Activated CD8-positive, alpha-beta memory T cell treated with anti-CD3 and anti-CD28 coated beads, Interleukin-2, amount 10 ng/mL, durations not matched to agents 7 days and 5 days (primary cell): ENCODE results near the gene KLHL3. TPM values are rescaled to one million over a fixed set of nuclear protein-coding genes. Genes with fewer than 3 reads are reported as not detected.

Source experiments
- ATAC-seq: fragments of 150-1000 bp; cut with Tn5 transposase; one replicate; pipeline ENCODE4 v1.10.0; 2021; ENCODE audit warnings: moderate library complexity
- CTCF ChIA-PET: fragments of 350-600 bp; sonication (Branson Sonifier 250); formaldehyde crosslinking; loops from one replicate; lab custom pipeline; 2021; ENCODE audit warnings: antibody characterized with exemption; lab: Charles Lee
- DNase-seq: peaks from one replicate; pipeline ENCODE4 v3.0.0-alpha.2; 2020
- H3K27ac Mint-ChIP-seq: one replicate; pipeline ENCODE4 v1.8.0; 2021; ENCODE audit warnings: mild to moderate bottlenecking, mixed read lengths
- H3K27me3 Mint-ChIP-seq: one replicate; pipeline ENCODE4 v1.8.0; 2021; ENCODE audit warnings: mixed read lengths
- H3K36me3 Mint-ChIP-seq: one replicate; pipeline ENCODE4 v1.8.0; 2021; ENCODE audit warnings: mild to moderate bottlenecking, mixed read lengths
- H3K4me1 Mint-ChIP-seq: one replicate; pipeline ENCODE4 v1.8.0; 2021; ENCODE audit warnings: mixed read lengths
- H3K4me3 Mint-ChIP-seq: one replicate; pipeline ENCODE4 v1.8.0; 2021; ENCODE audit warnings: mild to moderate bottlenecking, moderate library complexity, mixed read lengths
- H3K9me3 Mint-ChIP-seq: one replicate; pipeline ENCODE4 v1.8.0; 2022; ENCODE audit warnings: low read depth, mixed read lengths
- total RNA-seq, 2 experiments: library from RNA; stranded (reverse); gene quantifications; one replicate each; pipeline ENCODE4 v1.2.3, GENCODE V29; 2021

KLHL3 gene
- total RNA-seq, 2 experiments from 2014 or later, result 3.0 to 5.7 TPM

DNA sequence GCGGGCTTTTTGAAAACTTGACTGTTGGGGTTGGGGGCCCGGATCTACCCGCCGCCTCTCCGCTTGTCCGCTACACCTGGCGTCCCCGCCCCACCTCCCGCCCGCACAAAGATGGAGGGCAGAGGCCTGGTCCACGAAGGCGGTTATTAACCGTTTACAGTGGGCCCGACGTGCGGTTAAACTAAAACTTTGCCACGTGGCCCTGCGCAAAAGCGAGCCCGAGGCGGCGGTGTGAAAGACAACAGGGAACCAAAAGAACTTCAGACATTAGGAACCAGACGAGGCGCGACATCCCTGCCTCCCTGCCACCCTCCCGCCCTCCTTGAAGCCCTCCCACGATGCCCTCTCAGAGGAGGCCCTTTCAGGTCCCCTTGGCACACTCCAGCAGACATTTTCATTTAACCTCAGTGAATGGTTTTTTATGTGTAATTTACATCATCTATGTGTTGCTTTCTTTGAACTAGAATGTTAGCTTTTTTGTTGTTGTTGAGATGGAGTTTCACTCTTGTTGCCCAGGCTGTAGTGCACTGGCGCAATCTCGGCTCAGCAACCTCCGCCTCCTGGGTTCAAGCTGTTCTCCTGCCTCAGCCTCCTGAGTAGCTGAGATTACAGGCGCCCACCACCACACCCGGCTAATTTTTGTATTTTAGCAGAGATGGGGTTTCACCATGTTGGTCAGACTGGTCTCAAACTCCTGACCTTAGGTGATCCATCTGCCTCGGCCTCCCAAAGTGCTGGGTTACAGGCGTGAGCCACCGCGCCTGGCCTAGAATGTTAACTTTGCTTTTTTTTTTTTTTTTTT is 19.3 kb upstream of the KLHL3 start:
- ATAC-seq (no peak), DNase-seq (no peak)
- H3K4me1 Mint-ChIP-seq, result peaks cover 29% of the 10 kb centered on the region
- peaks cover 30% of the 10 kb centered on the region for H3K36me3 Mint-ChIP-seq
- CTCF ChIA-PET, result interaction anchor here (0.7 to 3.0 kb wide), 8 partner anchors 9 to 280 kb away, joined by 3 to 11 read pairs (median 8); no protein-coding TSS in a partner anchor
- H3K9me3 Mint-ChIP-seq, result no peaks in the 10 kb centered on the region
- peak overlapping the region; percentile 100 for H3K27ac Mint-ChIP-seq
- peak overlapping the region; percentile 96 for H3K4me3 Mint-ChIP-seq
- no peaks in the 10 kb centered on the region for H3K27me3 Mint-ChIP-seq

DNA sequence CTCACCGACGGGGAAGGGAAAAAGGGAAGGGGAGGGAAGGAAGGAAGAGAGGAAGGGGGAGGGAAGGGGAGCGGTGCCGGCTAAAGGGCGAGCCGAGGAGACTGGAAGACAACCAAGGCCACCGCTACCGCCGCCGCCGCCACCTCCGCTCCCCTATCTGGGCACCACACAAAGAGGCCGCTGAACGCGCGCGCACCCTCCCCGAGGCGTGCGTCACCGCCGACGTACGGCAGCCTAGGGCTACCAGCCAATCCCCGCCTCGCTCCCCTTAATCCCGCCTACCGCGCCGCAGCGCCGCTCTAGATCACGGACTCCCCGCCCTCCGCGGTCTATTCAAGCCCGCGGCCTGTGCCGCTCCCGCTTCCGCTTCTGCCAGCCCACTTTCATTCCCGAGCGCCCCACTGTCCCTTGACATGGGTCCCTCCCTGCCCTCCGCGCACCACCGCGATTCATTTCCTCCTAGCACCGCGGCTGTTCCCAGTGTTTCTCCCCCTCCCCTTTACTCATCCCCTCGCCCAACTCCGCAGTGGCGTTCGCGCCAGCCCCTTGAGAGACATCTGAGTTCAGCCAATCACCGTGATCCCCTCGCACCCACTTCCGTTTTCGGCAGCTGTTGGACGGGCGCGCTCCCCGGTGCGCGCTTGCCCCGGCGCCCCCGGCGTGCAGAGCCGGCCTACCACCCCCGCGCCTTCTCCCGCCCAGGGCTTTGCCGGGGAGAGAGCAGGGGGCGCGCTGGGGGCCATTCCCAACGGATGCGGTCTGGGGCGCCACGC is 18.5 kb upstream of the KLHL3 start, which contains the start of gene HNRNPA0:
Gene HNRNPA0 (minus strand): TSS at position 176 of the 773 bp plus-strand sequence. CDS start 297 bp downstream, outside the sequence.
- Mint-ChIP-seq H3K27me3 (no peaks in the 10 kb centered on the region), H3K9me3 (no peaks in the 10 kb centered on the region), H3K4me3 (peak within 1 kb of the TSS; percentile 96), H3K4me1 (peaks cover 30% of the 10 kb centered on the region), H3K36me3 (peaks cover 31% of the 10 kb centered on the region), H3K27ac (peak within 1 kb of the TSS; percentile 100)
- DNase-seq (peak; percentile 97), ATAC-seq (peak; percentile 88)
- CTCF ChIA-PET, result interaction anchor here (0.7 to 3.0 kb wide), 10 partner anchors 12 to 281 kb away, joined by 3 to 13 read pairs (median 6); partner anchors contain the start of gene KLHL3

DNA sequence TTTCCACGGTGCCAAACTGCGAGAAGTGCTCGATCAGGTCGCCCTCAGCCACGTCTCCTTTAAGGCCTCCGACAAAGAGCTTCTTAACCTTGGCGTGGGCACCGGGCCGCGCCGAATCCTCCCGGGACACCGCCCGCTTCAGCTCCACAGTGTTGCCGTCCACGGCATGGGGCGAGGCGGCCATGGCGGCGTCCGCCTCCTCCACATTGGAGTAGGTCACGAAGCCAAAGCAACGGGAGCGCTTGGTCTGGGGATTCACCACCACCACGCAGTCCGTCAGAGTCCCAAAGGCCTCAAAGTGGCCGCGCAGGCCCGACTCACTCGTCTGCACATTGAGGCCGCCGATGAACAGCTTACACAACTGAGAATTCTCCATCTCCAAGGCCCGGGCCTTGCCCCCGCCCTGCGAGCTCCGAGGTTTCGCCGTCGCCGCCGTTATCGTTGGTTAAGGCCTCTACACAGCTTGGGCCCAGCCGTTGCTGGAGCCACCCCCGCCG is 17.9 kb upstream of the KLHL3 start:
- no peak for DNase-seq
- Mint-ChIP-seq H3K27ac (peak overlapping the region; percentile 100), H3K4me1 (peaks cover 30% of the 10 kb centered on the region), H3K27me3 (no peaks in the 10 kb centered on the region), H3K4me3 (peak overlapping the region; percentile 96), H3K36me3 (peaks cover 31% of the 10 kb centered on the region), H3K9me3 (no peaks in the 10 kb centered on the region)
- CTCF ChIA-PET, result interaction anchor here (0.8 to 3.0 kb wide), 9 partner anchors 11 to 280 kb away, joined by 3 to 13 read pairs (median 7); partner anchors contain the start of gene KLHL3
- peak; percentile 20 for ATAC-seq

DNA sequence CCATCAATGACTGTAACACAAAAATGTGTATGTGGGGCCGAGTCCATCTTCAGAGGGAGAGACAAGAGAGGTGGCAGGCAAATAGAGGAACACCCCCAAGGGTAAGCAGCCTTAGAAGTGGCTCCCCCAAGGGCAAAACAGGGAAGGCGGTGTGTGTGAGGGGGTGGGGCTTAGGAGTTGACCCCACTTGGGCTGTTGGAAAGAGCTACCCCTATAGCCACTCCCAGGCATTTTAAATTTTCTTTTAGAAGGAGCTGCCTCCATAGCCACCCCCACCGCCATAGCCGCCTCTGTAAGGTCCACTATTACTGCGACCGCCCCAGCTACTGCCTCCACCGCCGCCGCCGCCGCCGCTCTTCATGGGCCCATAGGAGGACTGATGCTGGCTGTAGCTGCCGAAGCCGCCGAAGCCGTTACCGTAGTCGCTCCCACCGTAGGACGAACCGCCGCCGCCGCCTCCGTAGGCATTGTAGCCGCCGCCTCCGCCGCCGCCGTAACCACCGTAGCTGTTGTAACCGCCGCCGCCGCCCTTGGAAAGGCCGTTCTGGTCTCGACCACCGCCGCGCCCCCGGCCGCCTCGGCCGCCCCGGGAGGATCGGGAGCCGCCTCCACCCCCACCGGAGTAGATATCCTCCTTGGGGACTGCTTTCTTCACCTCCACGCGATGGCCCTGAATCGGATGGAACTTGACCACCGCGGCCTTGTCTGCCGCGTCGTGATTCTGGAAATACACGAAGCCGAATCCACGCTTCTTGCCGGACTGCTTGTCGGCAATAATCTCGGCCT is 17.2 kb upstream of the KLHL3 start:
- H3K27me3 Mint-ChIP-seq, result no peaks in the 10 kb centered on the region
- peaks cover 31% of the 10 kb centered on the region for H3K36me3 Mint-ChIP-seq
- peaks cover 27% of the 10 kb centered on the region for H3K4me1 Mint-ChIP-seq
- ATAC-seq (peak; percentile 1), DNase-seq (peak; percentile 70)
- H3K9me3 Mint-ChIP-seq, result no peaks in the 10 kb centered on the region
- H3K27ac Mint-ChIP-seq, result peak overlapping the region; percentile 100
- H3K4me3 Mint-ChIP-seq, result peak overlapping the region; percentile 96
- CTCF ChIA-PET, result interaction anchor here (0.7 to 3.0 kb wide), 7 partner anchors 9 to 281 kb away, joined by 3 to 13 read pairs (median 10); partner anchors contain the start of gene KLHL3

DNA sequence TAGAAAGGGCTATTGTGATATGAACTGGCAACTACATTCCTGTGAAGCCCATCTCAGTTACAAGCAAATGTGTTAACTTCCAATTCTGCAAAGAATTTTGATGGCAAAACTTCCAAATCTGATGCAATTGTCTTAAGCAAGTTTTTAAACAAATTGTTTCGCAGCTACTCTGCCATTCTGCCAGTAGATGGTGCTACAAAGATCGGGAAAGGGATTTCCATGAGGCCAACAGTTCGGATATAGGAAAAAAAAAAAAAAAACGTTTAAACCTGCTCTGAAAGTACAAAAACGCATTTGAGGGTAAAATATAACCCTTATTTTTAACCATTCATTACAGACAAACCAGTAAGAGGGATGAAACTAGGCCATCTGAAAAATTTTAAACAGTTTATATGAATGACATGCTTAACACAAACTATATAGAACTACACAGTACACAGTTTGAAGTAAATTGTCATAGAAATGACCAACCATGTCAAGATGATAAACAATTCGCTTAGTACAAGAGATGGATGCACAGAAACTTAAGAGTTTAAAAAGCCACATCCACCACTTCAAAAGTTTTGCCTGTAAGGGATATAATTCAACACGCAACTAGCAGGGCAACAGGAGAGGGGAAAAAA is 16.1 kb upstream of the KLHL3 start:
- Mint-ChIP-seq H3K9me3 (no peaks in the 10 kb centered on the region), H3K27me3 (no peaks in the 10 kb centered on the region), H3K4me1 (peaks cover 27% of the 10 kb centered on the region), H3K27ac (peak overlapping the region; percentile 100), H3K36me3 (peaks cover 31% of the 10 kb centered on the region), H3K4me3 (peak overlapping the region; percentile 96)
- CTCF ChIA-PET, result interaction anchor here (0.6 to 2.9 kb wide), 18 partner anchors 8 to 1102 kb away, joined by 3 to 21 read pairs (median 4); partner anchors contain the start of gene KLHL3
- DNase-seq (no peak), ATAC-seq (no peak)

DNA sequence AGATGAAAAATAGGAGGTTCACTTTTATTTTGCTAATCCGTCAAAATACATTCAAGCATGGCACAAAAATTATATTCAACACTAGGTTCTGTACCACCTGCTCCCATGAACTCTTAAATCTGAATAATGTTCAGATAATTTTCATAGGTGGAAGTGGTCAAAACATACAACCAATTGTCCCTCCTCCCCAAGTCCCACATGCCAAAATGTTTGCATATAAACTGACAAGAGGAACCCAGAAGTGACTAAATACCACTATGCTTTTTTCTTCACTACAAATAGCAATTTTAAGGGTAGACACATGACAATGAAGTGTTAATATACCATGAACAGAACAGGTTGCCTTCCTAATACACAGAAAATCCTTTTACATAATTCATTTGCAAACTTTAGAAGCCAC is 14.5 kb upstream of the KLHL3 start:
- Mint-ChIP-seq H3K4me1 (peaks cover 27% of the 10 kb centered on the region), H3K36me3 (peaks cover 31% of the 10 kb centered on the region), H3K4me3 (no peak overlapping the region), H3K27ac (no peak overlapping the region), H3K27me3 (no peaks in the 10 kb centered on the region), H3K9me3 (no peaks in the 10 kb centered on the region)
- CTCF ChIA-PET, result interaction anchor here (1.0 to 2.9 kb wide), 4 partner anchors 8 to 121 kb away, joined by 3 to 18 read pairs (median 12); no protein-coding TSS in a partner anchor
- DNase-seq (no peak), ATAC-seq (no peak)

DNA sequence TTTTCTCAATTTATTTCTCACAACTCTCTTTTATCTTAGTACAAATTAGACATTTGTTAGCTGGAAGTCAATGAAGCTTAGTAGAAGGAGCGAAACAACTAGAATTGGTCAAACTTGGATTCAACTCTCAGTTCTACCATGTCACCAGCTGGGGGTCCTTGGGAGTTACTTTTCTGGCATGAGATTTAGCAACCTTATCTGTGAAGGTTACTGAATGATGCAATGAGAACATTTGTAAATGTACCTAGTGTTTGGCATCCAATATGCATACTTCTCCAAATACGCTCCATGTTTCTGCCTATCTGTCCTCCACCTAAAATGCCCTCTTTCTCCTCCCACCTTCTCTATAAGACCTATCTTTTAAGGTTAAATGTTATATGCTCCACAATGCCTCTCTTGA is 12.0 kb upstream of the KLHL3 start:
- Mint-ChIP-seq H3K9me3 (no peaks in the 10 kb centered on the region), H3K36me3 (peaks cover 23% of the 10 kb centered on the region), H3K27me3 (no peaks in the 10 kb centered on the region), H3K4me1 (peaks cover 21% of the 10 kb centered on the region), H3K27ac (no peak overlapping the region), H3K4me3 (no peak overlapping the region)
- DNase-seq (no peak), ATAC-seq (no peak)
- CTCF ChIA-PET, result interaction anchor here (1.6 to 10.4 kb wide), 3 partner anchors 81 to 119 kb away, joined by 4 to 122 read pairs (median 12); no protein-coding TSS in a partner anchor

DNA sequence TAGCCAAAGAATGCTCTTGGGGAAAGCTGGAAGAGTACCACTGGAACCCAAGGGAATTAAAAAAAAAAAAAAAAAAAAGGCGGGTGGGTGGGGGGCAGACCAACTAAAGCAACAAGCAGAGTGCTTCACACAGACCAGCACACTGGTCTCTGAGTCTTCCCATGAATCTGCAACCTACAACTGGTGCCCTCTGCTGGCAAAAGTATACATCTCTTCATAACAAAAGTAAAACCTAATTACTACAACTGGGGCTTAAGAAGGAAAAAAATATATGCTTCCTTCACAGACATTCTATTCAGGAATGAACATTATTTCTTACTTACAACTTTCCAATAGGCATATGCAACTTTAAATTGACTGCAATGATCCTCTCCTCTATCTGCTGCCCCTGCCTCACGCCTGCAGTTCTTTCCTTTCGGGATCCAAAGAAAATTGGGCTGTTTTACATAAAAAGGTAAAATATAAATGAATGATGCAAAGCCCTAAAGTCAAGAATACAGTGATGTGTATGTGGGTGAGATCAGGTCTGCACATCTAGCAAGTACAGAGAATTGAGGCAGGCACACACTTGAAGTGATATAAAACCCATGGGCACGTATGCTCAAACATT is 7.2 kb upstream of the KLHL3 start:
- Mint-ChIP-seq H3K4me1 (peaks cover 6% of the 10 kb centered on the region), H3K36me3 (no peaks in the 10 kb centered on the region), H3K4me3 (no peak overlapping the region), H3K9me3 (no peaks in the 10 kb centered on the region), H3K27ac (no peak overlapping the region), H3K27me3 (no peaks in the 10 kb centered on the region)
- ATAC-seq (peak; percentile 86), DNase-seq (peak; percentile 72)
- CTCF ChIA-PET, result interaction anchor here (0.6 to 10.4 kb wide), 23 partner anchors 8 to 314 kb away, joined by 3 to 163 read pairs (median 5); partner anchors contain the start of gene HNRNPA0

DNA sequence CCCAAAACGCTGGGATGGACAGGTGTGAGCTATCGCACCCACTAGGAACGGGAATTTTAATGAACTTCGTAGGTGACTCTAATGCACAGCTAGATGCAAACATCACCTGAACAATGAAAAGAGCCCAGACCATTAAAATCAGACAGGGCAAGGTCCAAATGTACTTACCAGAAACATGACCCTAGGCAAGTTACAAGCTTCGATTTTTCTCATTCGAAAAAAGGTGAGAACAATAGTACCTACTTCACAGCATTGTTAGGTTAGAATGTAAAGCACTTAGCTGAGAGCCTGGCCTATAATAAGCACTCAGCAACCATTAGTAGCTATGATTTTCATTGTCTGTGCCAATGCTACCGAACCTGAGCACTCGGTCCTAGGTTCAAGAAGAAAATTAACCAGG is 5.8 kb upstream of the KLHL3 start:
- Mint-ChIP-seq H3K36me3 (peaks cover 5% of the 10 kb centered on the region), H3K4me1 (peaks cover 6% of the 10 kb centered on the region), H3K9me3 (no peaks in the 10 kb centered on the region), H3K4me3 (no peak overlapping the region), H3K27me3 (no peaks in the 10 kb centered on the region), H3K27ac (no peak overlapping the region)
- DNase-seq (no peak), ATAC-seq (no peak)
- CTCF ChIA-PET, result interaction anchor here (0.9 to 10.4 kb wide), 18 partner anchors 10 to 392 kb away, joined by 3 to 163 read pairs (median 10); partner anchors contain the start of gene HNRNPA0

DNA sequence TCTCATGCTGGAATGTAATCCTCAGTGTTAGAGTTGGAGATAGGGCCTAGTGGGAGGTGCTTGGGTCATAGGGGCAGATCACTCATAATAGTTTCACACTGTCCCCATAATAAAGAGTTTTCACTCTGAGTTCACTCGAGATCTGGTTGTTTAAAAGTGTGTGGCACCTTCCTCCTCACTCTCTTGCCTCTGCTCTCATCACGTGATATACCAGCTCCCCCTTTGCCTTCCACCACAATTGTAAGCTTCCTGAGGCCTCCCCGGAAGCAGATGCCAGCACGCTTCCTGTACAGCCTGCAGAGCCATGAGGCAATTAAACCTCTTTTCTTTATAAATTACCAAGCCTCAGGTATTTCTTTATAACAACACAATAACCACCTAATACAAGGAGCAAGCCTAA is 3.8 kb upstream of the KLHL3 start:
- Mint-ChIP-seq H3K27ac (no peak overlapping the region), H3K4me3 (no peak overlapping the region), H3K9me3 (no peaks in the 10 kb centered on the region), H3K27me3 (no peaks in the 10 kb centered on the region), H3K4me1 (peaks cover 6% of the 10 kb centered on the region), H3K36me3 (peaks cover 5% of the 10 kb centered on the region)
- CTCF ChIA-PET, result interaction anchor here (1.2 to 10.4 kb wide), 4 partner anchors 11 to 110 kb away, joined by 3 to 163 read pairs (median 72); no protein-coding TSS in a partner anchor
- DNase-seq (no peak), ATAC-seq (no peak)

DNA sequence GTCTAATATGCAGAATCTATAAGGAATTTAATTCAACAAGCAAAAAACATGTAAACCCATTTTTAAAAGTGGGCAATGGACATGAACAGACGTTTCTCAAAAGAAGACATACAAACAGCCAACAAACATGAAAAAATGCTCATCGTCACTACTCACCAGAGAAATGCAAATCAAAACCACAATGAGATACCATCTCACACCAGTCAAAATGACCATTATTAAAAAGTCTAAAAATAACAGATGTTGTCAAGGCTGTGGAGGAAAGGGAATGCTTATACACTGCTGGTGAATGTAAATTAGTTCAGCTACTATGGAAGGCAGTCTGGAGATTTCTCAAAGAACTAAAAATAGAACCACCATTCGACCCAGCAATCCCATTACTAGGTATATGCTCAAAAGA is 3.1 kb upstream of the KLHL3 start:
- Mint-ChIP-seq H3K27ac (no peak overlapping the region), H3K4me3 (no peak overlapping the region), H3K36me3 (peaks cover 5% of the 10 kb centered on the region), H3K27me3 (no peaks in the 10 kb centered on the region), H3K4me1 (peaks cover 6% of the 10 kb centered on the region), H3K9me3 (no peaks in the 10 kb centered on the region)
- DNase-seq, result no peak
- no peak for ATAC-seq
- CTCF ChIA-PET, result interaction anchor here (5.3 to 10.4 kb wide), 3 partner anchors 13 to 110 kb away, joined by 21 to 163 read pairs (median 122); no protein-coding TSS in a partner anchor
